HepG2 (cell line): ENCODE data around the gene C1QTNF12. TPM values are rescaled to one million over a fixed set of nuclear protein-coding genes. Genes with fewer than 3 reads are reported as not detected.

Experiments
- CBX1 ChIP-seq: IDR thresholded peaks from one replicate; pipeline ENCODE4 v1.6.1; 2016; ENCODE audit warnings: antibody characterized with exemption, low read depth
- DBP ChIP-seq: sonication (generic); formaldehyde crosslinking; IDR thresholded peaks from 2 replicates; pipeline ENCODE4 v1.4.0; 2020; ENCODE audit warnings: missing genetic modification reagents; ENCODE audit errors: not compliant biosample characterization
- DPF2 ChIP-seq: sonication (generic); formaldehyde crosslinking; IDR thresholded peaks from 2 replicates; pipeline ENCODE4 v1.4.0; 2020; ENCODE audit warnings: mild to moderate bottlenecking, low read depth, missing genetic modification reagents, borderline replicate concordance
- HNRNPH1 ChIP-seq: fragments of 200-400 bp; formaldehyde crosslinking; optimal IDR thresholded peaks from 2 replicates; pipeline ENCODE3; 2017; ENCODE audit warnings: mild to moderate bottlenecking, low read depth, low read length
- HNRNPUL1 ChIP-seq: fragments of 200-400 bp; formaldehyde crosslinking; IDR thresholded peaks from 2 replicates; pipeline ENCODE4 v1.6.1; 2017; ENCODE audit warnings: low read depth, mild to moderate bottlenecking, low read length, moderate library complexity
- MYPOP ChIP-seq: sonication (generic); formaldehyde crosslinking; IDR thresholded peaks from 2 replicates; pipeline ENCODE4 v1.8.1; 2023; ENCODE audit warnings: mild to moderate bottlenecking, moderate library complexity, missing genetic modification reagents
- PHF20 ChIP-seq: sonication (generic); formaldehyde crosslinking; IDR thresholded peaks from 2 replicates; pipeline ENCODE4 v1.5.0; 2020; ENCODE audit warnings: mild to moderate bottlenecking, missing genetic modification reagents
- POLR2AphosphoS2 ChIP-seq: IDR thresholded peaks from 2 replicates; pipeline ENCODE4 v1.6.1; 2011; ENCODE audit warnings: low read depth, low read length, improper control_type of control experiment
- RAD51 ChIP-seq: fragments of 450-650 bp; IDR thresholded peaks from 2 replicates; pipeline ENCODE4 v1.6.1; 2016; ENCODE audit warnings: borderline replicate concordance
- SAP130 ChIP-seq: IDR thresholded peaks from 2 replicates; pipeline ENCODE4 v1.6.1; 2016; ENCODE audit warnings: low read depth
- SKI ChIP-seq: fragments of 450-650 bp; IDR thresholded peaks from one replicate; pipeline ENCODE4 v1.6.1; 2018; ENCODE audit warnings: mild to moderate bottlenecking; ENCODE audit not compliant: partially characterized antibody
- SRSF4 ChIP-seq: fragments of 200-400 bp; formaldehyde crosslinking; IDR thresholded peaks from one replicate; pipeline ENCODE4 v1.6.1; 2018; ENCODE audit warnings: mild to moderate bottlenecking, low read depth, low read length, moderate library complexity; ENCODE audit not compliant: poor library complexity, severe bottlenecking
- ZHX2 ChIP-seq, 2 experiments: sonication (generic) in 1 of 2; formaldehyde crosslinking in 1 of 2; IDR thresholded peaks; 2 replicates each; pipeline versions ENCODE4 v1.6.1 to v1.9.0; 2014 to 2022; ENCODE audit warnings: antibody characterized with exemption in 1 of 2, borderline replicate concordance in 1 of 2, inconsistent platforms in 1 of 2, low read depth in 1 of 2, missing genetic modification reagents in 1 of 2
- ZMYM2 ChIP-seq: sonication (generic); formaldehyde crosslinking; IDR thresholded peaks from 2 replicates; pipeline ENCODE4 v1.8.0; 2022; ENCODE audit warnings: mild to moderate bottlenecking, missing genetic modification reagents
- ZNF232 ChIP-seq: sonication (generic); formaldehyde crosslinking; IDR thresholded peaks from 2 replicates; pipeline ENCODE4 v1.4.0; 2020; ENCODE audit warnings: missing genetic modification reagents, borderline replicate concordance
- ZNF34 ChIP-seq: sonication (generic); formaldehyde crosslinking; IDR thresholded peaks from 2 replicates; pipeline ENCODE4 v1.4.0; 2020; ENCODE audit warnings: mild to moderate bottlenecking, missing genetic modification reagents, borderline replicate concordance
- ZNF446 ChIP-seq: sonication (generic); formaldehyde crosslinking; IDR thresholded peaks from 2 replicates; pipeline ENCODE4 v1.5.0; 2020; ENCODE audit warnings: mild to moderate bottlenecking, missing genetic modification reagents
- ZNF484 ChIP-seq: sonication (generic); formaldehyde crosslinking; IDR thresholded peaks from 2 replicates; pipeline ENCODE4 v1.5.1; 2020; ENCODE audit warnings: mild to moderate bottlenecking, low read depth, missing genetic modification reagents, borderline replicate concordance
- ZNF546 ChIP-seq: sonication (generic); formaldehyde crosslinking; conservative IDR thresholded peaks from 2 replicates; pipeline ENCODE4 v1.8.1; 2023; ENCODE audit warnings: mild to moderate bottlenecking, missing genetic modification reagents
- ZNF567 ChIP-seq: sonication (generic); formaldehyde crosslinking; IDR thresholded peaks from 2 replicates; pipeline ENCODE4 v1.8.1; 2023; ENCODE audit warnings: mild to moderate bottlenecking, missing genetic modification reagents, borderline replicate concordance
- ZNF570 ChIP-seq: sonication (generic); formaldehyde crosslinking; IDR thresholded peaks from 2 replicates; pipeline ENCODE4 v1.4.0; 2020; ENCODE audit warnings: mild to moderate bottlenecking, missing genetic modification reagents, borderline replicate concordance
- ZNF839 ChIP-seq: sonication (generic); formaldehyde crosslinking; IDR thresholded peaks from 2 replicates; pipeline ENCODE4 v1.4.0; 2020; ENCODE audit warnings: missing genetic modification reagents, mild to moderate bottlenecking, borderline replicate concordance
- polyA plus RNA-seq, 8 experiments: library from polyadenylated mRNA; depleted of rRNA in 3 of 8; stranded (reverse) in 7 of 8; unstranded in 1 of 8; fragments of >200 nt; fragmentation: Illumina TruSeq in 4 of 8; extraction: Trizol in 4 of 8; gene quantifications; 2 replicates each; pipeline versions ENCODE4 v1.2.1 to v1.2.3, GENCODE V29; 2011 to 2016; ENCODE audit warnings: low read depth in 4 of 8, missing spikeins in 1 of 8, mixed read lengths in 1 of 8; ENCODE audit not compliant: insufficient read depth in 1 of 8
- total RNA-seq, 5 experiments: library from RNA; depleted of rRNA; stranded (reverse); fragments of >200 nt; fragmentation: Illumina TruSeq; extraction: Trizol; gene quantifications; 2 replicates each; pipeline ENCODE4 v1.2.3, GENCODE V29; 2016; ENCODE audit warnings: low read depth in 1 of 5

C1QTNF12 gene
- total and polyA plus RNA-seq, 2 of the 13 experiments (the other 11 are each of a cell fraction or from before 2014, with no cell fraction given), result 0.18 to 0.64 TPM

GRCh38 chr1:1239614-1240347 lies 6.7 kb downstream of the C1QTNF12 start (continued):
- TF ChIP-seq ZNF484 (no peak), HNRNPUL1 (no peak), DPF2 (CRISPR knock-in tag) (0 out of 2 replicates have a peak, but pooled peaks have one; percentile 44), ZNF567 (CRISPR knock-in tag) (no peak), RAD51 (no peak), ZNF34 (no peak), SRSF4 (no peak), ZNF546 (CRISPR knock-in tag) (no peak; the same call in 1 of the 2 replicates), DBP (CRISPR knock-in tag) (peak; percentile 75), POLR2AphosphoS2 (no peak), ZHX2 (IDR thresholded peaks at IDR 0.05; ENCODE audit: low read depth) (no peak), ZHX2 (CRISPR knock-in tag; IDR thresholded peaks at IDR 0.05; ENCODE audit: borderline replicate concordance) (no peak), SAP130 (peak; percentile 85), CBX1 (no peak), PHF20 (CRISPR knock-in tag) (peak; percentile 34; the same call in 1 of the 2 replicates), ZNF570 (CRISPR knock-in tag) (no peak), SKI (no peak), MYPOP (CRISPR knock-in tag) (peak; percentile 36; the same call in 1 of the 2 replicates), ZMYM2 (0 out of 2 replicates have a peak, but pooled peaks have one; percentile 15), ZNF446 (CRISPR knock-in tag) (0 out of 2 replicates have a peak, but pooled peaks have one; percentile 61), ZNF839 (no peak; the same call in 1 of the 2 replicates), ZNF232 (peak; percentile 87; the same call in 1 of the 2 replicates), HNRNPH1 (no peak)
